HG02588 (cell line): ENCODE data around the gene ZNF467.

Experiments
- ATAC-seq: cut with Tn5 transposase; IDR thresholded peaks from one replicate; pipeline ENCODE4 v1.9.1; 2021; ENCODE audit warnings: mild to moderate bottlenecking, moderate library complexity; ENCODE audit not compliant: unreplicated experiment

Gene ZNF467

DNA sequence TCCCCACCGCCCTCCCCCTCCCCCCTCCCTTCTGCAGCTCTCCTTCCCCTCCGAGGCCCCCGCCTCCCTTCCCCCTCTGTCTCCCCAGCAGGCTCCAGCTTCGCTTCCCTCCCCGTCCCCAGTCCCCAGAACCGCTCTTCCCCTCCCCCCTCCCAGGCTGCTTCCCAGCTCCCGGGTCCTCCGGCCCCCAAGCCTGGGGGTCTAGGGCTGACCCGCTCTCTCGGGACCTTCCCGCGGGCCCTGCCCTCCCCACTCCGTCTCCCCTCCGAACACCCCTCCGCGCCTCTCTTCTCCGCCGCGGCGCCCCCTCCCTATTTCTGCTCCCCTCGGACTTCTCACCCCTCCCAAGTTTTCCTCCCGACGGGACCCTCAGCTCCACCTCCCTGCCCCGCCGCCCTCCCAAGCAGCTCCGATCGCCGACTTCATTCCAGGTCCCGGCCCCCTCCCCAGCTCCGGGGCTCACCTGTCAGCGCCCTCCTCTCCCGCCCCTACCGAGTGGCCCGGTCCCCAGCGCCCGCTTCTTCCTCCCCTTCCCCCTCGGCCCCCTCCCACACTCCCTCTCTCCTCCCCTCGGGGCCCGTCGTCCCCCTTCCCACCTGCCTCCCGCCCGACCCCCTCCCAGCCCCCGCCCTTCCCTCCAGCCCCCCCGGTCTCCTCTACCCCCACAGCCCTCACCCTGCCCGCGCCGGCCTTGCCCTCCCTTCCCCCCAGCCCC lies 990 bp downstream of the ZNF467 start:
- ATAC-seq = no peak

DNA sequence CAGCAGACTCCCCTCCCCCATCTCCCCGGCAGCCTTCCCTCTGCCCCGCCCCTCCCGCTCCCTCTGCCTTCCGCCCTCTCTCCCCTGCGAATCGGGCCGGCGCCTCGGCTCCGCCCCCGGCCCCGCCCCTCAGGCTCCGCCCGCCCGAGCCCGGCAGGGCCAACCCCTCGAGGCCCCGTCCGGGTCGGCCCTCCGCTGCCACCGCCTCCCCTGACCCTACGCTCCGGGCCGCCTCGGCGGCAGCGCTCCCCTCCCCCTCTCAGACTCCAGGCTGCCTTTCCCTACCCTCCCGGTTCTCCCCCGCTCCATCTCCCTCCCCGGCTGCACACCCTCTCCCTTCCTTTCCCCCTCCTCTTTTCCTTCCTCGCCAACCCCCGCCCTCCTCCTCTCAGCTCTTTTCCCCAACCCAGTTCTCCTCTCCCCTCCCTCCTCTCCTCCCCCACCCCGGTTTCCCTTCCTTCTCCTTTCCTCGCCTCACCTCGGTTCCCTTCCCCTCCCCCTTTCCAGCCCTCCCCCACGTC lies 1.6 kb downstream of the ZNF467 start:
- peak; percentile 95 for ATAC-seq

DNA sequence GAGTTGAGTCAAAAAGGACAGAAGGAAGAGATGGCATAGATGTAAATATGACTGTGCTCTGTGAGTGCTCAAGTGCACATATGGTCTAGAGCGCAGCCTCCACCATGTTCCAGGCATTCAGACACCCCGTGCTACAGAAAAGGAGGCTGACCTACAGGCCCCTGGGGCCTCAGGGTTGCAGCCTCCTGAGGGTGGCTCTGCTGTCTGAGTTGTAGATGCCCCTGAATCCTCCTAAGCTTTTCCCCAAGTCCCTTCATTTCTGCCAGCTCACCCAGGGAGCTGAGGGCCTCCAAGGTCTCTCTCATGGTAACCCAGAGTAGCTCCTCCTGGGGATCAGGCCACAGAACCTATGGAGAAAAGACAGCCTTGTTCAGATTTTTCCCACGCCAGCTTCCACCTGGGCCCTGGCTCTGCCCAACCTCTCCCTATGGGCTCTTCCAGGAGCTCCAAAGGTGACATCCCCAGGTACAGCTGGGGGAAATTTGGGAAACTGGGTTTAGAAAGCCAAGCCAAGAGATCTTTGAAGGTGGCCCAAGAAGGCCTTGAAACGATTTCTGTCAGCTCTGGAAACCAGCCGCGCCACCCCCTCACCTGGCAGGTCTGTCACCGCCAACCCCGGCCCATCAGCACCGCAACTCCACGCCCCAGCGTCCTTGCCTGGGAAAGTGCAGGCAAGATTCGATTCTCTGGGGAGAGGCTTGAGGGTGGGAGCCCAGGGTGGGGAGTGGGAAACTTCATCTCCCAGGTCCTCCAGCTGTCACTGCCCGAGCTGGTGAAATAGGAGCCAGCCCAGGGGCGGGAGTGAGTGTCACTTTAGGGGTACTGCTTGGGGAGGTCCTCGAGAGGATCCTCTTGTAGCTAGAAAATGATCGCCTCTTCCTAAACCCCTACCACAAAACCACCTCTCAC lies 2.4 kb downstream of the ZNF467 start:
- peak; percentile 10 for ATAC-seq

DNA sequence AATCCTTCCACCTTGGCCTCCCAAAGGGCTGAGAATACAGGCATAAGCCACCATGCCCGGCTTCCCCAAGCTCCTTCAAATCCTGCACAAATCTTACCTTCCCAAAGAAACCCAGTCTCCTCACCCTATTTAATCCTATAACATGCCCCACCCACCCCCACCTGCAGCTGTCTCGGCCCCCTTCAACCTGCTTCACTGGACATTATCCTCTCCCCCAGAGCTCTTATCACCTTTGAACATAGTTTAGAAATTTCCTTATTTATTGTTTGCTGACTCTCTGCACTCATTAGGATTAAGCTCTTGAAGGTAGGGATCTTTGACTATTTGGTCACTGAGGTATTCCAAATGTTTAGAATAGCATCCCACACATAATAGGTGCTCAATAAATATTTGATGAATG lies 3.5 kb downstream of the ZNF467 start:
- ATAC-seq = no peak

DNA sequence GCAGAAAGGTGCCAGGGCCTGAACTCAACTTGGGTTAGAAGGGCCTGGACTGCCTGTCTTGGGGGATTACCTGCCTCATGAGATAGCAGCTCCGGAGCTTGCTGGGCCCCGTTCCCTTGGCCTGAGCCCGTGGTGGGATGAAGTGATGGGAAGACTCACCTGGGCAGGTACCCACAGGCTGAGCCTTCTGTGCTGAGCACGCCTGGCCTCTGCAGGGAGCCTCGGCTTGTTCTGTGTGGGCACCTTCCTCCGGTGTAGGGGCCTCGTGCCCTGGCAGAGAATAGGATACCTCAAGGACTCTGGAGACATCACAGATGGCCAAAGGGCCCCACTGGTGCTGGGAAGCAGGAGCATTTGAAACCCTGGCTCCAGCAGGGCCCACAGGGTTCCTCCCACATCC lies 4.5 kb downstream of the ZNF467 start:
- no peak for ATAC-seq

DNA sequence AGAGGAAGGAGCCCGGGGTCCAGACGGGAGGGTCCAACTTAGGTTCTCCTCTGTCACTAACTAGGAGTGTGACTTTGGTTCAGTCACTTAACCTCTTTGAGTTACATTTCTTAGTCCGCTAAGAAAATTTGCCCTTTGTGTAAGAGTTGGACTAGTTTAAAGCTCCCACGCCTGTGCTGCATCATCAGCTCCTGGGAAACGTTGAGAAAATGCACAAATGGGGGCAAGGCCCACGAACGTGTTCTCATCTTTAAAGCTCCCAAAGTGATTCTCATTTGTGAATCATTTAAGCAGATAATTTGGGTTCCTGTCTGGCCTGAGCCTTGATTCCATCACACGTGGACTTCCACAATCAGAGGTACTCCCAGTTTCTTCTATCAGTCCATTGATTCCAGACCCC lies 6.3 kb downstream of the ZNF467 start:
- no peak for ATAC-seq

DNA sequence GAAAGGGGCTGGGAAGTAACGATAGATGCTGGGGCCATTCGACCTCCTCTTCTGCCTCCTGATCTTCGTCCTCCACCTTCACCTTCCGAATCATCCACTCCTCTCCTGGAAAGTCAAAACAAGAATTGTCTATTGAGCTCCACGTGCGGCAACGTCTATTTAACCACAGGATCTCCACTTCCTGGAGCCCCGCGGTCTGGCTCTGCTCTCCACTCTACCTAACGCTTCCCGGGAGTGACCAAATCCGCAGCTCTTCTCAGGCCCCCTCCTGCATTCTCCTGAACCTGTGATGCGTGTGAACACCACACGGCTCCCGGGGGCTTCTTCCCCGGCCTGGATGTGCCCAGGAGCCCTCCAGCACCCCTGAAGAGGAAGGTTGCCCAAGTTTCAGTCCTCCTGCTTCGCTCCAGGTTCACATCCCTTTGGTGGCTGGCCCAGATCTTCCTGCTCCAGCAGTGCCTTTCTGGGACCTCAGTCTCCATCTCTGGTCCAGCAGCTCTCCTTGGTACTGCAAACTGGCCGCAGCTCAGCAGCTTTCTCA lies 7.2 kb downstream of the ZNF467 start:
- ATAC-seq = no peak

DNA sequence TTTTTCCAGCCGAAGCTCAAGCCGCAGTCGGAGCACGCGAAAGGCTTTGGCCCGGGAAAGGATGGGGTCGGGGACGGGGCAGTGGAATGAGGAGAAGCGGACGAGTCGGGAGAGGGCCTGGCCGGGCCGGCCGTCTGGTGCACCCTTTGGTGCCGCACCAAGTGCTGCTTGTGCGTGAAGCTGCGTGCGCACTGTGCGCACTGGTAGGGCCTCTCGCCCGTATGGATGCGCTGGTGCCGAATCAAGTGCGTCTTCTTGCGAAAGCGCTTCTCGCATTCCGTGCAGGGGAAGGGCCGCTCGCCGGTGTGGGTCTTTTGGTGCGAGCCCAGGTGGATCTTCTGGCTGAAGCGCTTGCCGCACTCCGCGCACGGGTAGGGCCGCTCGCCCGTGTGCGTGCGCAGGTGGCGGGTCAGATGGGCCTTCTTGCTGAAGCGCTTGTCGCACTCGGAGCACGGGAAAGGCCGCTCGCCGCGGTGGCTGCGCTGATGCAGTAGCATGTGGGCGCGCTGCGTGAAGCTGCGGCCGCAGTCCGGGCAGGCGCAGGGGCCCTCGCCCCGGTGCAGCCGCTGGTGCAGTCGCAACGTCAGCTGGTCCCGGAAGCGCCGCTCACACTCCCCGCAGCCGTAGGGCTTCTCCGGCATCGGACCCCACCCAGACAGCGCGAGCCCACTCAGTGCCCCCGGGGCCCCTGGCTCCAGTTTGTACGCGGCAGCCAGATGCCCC lies 7.8 kb downstream of the ZNF467 start:
- ATAC-seq = no peak

DNA sequence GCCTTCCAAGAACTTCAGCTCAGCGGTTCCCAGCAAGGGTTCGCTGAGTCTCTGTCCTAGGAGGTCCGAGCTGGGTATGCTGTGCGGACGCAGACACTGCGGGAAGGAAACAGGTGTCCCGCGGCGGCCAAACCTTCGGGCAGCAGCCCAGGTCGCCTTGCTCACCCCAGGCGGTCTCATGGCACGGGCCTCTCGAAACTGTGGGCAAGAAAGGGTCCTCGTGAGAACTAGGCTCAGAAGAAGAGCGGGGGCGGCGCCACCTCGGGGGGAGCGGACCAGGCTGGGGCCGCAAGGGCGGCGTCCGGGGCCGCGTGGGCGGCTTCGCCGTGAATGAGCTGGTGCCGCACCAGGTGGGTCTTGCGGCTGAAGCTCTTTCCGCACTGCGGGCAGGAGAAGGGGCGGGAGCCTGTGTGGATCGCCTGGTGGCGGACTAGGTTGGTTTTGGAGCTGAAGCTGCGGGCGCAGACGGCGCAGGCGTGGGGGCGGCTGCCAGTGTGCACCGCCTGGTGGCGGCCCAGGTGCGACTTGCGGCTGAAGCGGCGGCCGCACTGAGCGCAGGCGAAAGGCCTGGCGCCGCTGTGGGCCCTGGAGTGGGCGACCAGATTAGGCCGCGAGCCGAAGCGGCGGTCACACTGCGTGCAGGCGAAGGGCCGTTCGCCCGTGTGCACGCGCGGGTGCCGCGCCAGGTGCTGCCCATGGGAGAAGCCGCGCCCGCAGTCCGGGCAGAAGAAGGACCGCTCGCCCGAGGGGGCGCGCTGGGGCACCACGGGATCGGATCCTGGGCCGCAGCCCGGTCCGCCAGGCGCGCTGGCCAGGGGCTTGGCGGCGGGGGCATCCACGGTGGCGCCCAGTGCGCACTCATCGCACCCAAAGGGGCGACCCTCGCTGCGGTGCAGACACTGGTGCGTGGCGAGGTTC lies 8.6 kb downstream of the ZNF467 start:
- no peak for ATAC-seq

DNA sequence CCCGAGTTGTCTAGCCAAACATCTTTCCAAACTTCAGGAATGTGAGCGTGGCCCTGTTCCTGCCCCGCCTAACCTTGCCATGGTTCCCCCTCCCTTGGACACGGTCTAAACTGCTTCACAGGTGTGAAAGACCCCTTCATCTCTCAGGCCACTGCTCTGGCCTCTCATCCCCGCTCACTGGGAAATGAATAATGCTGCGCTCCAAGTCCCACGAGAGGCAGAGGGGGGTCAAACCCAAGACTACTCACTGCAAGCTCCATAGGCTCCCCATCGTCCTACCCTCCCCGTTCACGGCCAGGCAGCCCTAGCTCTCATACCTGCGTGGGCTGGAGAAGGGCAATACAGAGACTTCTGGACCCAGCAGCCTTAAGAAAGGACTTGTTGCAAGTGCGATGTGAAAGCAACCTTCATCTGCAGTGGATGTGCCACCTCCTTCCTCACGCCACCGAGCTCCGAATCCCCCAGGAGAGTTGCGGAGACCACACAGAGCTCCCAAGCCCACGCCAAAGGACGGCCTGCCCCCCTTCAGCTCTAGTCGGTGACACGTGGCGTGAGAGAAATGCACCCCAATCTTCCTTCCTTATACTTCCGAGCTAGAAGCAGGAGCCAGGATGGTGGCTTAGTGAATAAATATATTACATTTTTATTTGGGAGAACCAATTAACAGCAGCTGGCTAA lies 9.7 kb downstream of the ZNF467 start:
- no peak for ATAC-seq

DNA sequence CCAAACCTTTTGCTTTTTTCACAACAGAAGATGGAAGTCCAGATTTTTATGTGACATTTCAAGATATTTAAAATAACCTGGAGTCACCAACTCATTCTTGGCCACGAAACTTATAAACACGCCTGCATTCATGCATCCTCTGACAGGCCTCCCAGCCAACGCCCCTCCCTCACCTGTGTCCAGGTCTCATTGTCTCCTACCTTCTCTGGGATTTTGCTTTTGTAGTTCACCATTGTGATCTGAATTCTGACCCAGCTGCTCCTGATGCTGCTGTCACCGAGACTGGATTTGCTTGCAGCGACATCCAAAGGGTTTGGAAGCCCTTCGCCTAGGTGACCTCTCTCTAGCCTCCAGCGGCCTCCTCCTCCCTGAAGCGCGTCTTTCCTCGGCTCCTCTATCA lies 10.8 kb downstream of the ZNF467 start:
- no peak for ATAC-seq

DNA sequence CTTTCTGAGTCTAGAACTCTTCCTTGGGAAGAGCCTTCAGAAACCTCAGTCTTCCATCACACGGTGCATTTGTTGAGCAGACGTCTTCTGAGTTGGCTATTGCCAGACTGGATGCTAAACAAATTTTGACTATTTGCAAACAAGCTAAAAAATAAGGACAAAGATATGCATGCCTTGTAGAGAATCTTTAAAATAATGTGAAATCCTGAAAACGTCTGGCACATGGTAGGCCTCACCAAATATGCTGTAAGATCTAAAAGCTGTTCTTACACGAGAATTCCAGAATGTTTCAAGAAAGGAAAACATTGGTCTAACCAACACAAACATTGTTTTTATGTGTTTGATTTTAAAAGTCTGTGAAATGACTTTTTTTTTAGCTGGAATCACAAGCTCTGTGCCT lies 11.3 kb downstream of the ZNF467 start:
- no peak for ATAC-seq

DNA sequence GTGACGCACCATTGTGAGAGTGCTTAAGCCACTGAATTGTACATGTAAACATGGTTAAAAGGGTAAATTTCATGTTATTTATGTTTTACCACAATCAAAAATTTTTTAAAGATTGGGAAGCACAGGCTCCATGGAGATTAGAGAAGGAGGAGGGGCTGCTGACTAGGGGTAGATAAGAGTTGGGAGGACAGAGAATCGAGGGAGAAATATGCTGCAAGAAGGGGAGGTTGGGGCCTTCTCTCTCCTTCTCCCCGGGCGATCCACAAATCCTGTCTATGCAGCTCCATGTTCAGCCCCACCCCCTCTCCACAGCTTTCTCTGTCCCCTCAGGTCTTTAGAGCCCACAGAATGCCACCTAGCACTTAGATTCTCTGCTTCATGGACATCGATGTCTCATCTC lies 12.1 kb downstream of the ZNF467 start:
- ATAC-seq = no peak

DNA sequence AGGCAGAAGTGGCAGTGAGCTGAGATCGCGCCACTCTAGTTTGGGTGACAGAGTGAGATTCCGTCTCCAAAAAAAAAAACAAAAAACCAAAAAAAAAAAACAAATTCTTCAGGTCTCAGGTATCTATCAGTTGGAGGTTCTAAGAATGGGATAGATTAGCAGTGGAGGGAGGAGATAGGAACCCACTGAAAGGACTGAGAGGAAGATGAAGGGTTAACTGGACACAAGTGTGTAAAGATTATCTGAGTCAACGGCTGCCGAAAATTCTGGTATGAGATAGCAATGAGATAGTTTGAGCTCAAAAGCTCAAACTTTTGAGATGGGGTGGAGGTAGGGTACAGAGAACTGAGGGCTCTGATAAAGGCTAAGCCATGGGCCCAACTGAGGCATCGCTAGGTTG lies 12.8 kb downstream of the ZNF467 start:
- no peak for ATAC-seq

DNA sequence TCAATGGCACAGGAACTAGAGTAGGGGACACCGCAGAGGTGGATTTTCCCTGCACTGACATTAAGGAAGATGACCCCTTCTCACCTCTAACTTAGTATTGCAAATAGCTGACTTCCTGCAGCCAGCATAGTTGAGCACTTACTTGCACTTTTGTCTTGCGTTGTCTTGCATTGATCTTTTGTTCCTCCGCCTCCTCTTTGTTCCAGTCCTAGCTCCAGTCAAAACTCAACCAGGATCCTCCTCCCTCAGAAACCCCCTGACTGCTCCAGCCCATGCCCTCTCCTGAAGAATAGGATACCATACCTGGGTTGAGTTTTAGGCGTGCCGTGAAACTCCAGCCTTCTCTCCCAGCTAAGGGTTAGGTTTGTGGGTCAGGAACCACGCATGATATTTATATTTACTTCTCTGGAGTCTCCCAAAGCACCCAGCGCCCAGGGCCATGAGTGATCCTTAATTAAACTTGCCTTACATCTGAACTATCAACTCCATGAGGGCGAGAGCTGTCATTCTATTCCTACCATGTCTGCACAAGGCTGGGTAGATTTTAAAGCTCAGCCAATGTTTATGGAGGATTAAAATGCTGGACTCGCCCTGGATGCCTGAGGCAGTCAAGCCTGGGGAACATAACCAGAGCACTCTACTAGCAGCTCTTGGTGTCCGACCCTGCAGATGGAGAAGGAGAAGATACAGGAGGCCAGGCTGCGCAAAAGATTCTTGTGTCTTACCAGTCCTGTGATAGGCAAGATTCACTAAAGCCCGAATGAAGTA lies 14.1 kb downstream of the ZNF467 start:
- ATAC-seq = no peak

DNA sequence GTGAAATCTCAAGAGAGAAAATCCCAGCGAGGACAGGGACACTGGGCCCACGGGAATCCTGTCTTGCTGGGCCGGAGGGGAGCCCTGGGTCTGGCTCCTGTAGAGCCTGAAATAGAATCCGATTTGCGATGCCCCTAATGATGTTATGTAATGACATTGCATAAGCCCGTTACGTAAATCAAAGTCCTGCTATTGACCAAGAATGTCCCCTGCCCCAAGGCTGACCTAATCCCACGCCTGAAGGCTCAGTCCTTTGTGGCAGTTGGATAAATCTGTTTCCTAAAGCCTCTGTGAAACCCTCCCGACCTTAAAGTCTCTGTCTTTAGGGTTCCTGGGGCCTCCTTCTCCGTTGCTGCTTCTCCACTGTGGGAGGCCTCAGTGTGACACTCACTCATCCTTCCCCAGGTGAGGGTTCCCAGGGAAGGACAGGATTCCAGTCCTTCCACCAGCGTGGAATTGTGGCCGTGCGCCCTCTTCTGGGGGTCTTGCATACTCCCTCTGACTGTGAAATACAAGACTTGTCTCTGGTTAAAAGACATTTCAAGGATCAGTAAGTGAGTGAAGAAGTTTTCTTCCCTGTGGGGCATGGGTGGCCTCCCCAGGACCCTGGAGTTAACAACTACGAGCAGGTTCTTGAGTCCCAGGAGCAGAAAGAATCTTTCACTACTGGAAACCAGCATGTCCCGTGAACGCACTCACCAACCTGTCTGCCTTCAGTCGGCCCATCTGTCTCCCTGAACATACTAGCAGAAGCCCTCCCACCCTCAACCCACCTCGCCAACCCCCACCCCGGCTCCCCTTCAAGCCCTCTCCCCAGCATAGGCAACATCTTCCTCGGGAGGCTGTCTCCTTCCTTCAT lies 19.8 kb downstream of the ZNF467 start:
- ATAC-seq = no peak

DNA sequence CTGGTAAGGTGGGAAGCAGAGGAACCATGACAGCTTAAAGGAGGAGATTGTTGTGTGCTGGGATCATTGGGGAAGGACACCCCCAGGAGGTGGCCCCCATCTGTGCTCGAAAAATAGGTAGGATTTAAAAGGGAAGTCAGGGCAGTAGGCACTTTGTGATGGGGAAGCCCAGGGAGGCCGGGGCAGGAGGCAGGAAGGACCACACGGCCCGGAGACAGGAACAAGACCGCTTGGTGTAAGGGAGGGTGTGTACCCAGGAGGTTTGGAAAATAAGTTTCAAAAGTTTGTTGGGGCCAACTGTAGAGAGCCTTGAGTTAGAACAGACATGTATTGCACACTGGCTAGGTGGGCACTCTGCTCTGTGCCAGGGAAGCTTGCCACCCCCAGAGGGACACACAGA lies 20.7 kb downstream of the ZNF467 start:
- ATAC-seq = no peak
